Sigmoid colon (tissue), 7 donors: Measurements from ENCODE around the gene OR6C76. TPM values are rescaled to one million over a fixed set of nuclear protein-coding genes. Genes with fewer than 3 reads are reported as not detected.

Source experiments
- polyA plus RNA-seq, 3 donors: library from polyadenylated mRNA; stranded (reverse); fragments of 200-250 nt; gene quantifications; one replicate each; pipeline ENCODE4 v1.2.3, GENCODE V29; 2013
- total RNA-seq, 4 donors: library from RNA; depleted of rRNA; stranded (reverse); fragments of >200 nt; gene quantifications; one replicate each; pipeline ENCODE4 v1.1.0, GENCODE V29; 2016
- donor health status: healthy with polysubstance abuse.
- donor health status: Bipolar disorder and iron deficiency.
- donor health status: healthy.

The OR6C76 gene
- total and polyA plus RNA-seq, 7 donors = not detected

Other genes with a start within 250 kb of the OR6C76 start
- gene OR10A7, start 205.2 kb upstream of the OR6C76 start, total RNA-seq = not detected
- not detected for gene OR10A7, start 205.2 kb upstream of the OR6C76 start, polyA plus RNA-seq
- gene OR6C74, start 181.6 kb upstream of the OR6C76 start, total RNA-seq = not detected
- not detected for gene OR6C74, start 181.6 kb upstream of the OR6C76 start, polyA plus RNA-seq
- gene OR6C6, start 129.7 kb upstream of the OR6C76 start, total RNA-seq = not detected
- gene OR6C6, start 129.7 kb upstream of the OR6C76 start, polyA plus RNA-seq = not detected
- not detected for gene OR6C1, start 111.9 kb upstream of the OR6C76 start, total RNA-seq
- gene OR6C1, start 111.9 kb upstream of the OR6C76 start, polyA plus RNA-seq = not detected
- gene OR6C3, start 95.5 kb upstream of the OR6C76 start, total RNA-seq = not detected
- not detected for gene OR6C3, start 95.5 kb upstream of the OR6C76 start, polyA plus RNA-seq
- gene OR6C75, start 63.3 kb upstream of the OR6C76 start, total RNA-seq = not detected
- gene OR6C75, start 63.3 kb upstream of the OR6C76 start, polyA plus RNA-seq = not detected
- gene OR6C65, start 25.7 kb upstream of the OR6C76 start, total RNA-seq = not detected
- not detected for gene OR6C65, start 25.7 kb upstream of the OR6C76 start, polyA plus RNA-seq
- gene OR6C2, start 17.8 kb downstream of the OR6C76 start, total RNA-seq = not detected
- gene OR6C2, start 17.8 kb downstream of the OR6C76 start, polyA plus RNA-seq = not detected
- not detected for gene OR6C70, start 43.9 kb downstream of the OR6C76 start, total RNA-seq
- not detected for gene OR6C70, start 43.9 kb downstream of the OR6C76 start, polyA plus RNA-seq
- not detected for gene OR6C68, start 66.1 kb downstream of the OR6C76 start, total RNA-seq
- not detected for gene OR6C68, start 66.1 kb downstream of the OR6C76 start, polyA plus RNA-seq
- not detected for gene OR6C4, start 123.3 kb downstream of the OR6C76 start, total RNA-seq
- not detected for gene OR6C4, start 123.3 kb downstream of the OR6C76 start, polyA plus RNA-seq
- gene OR2AP1, start 146.2 kb downstream of the OR6C76 start, total RNA-seq = not detected
- not detected for gene OR2AP1, start 146.2 kb downstream of the OR6C76 start, polyA plus RNA-seq
- gene OR10P1, start 210.6 kb downstream of the OR6C76 start, total RNA-seq = not detected
- gene OR10P1, start 210.6 kb downstream of the OR6C76 start, polyA plus RNA-seq = not detected